Mesenteric fat pad (tissue), 1 donor: ENCODE measurements around the gene CCNL1. TPM values are rescaled to one million over a fixed set of nuclear protein-coding genes. Genes with fewer than 3 reads are reported as not detected.

Experiments
- DNase-seq: peaks from one replicate; pipeline ENCODE4 v3.0.0-alpha.2; 2020; ENCODE audit warnings: low spot score
- total RNA-seq: library from RNA; stranded (reverse); fragmentation: NEBNext Ultra II Directional; extraction: Animal tissue kit (Norgen Biotek cat#: 25700); gene quantifications from one replicate; pipeline ENCODE4 v1.2.1, GENCODE V29; 2021
- donor health status: DM: yes; HTN: yes; CAD: no.

The CCNL1 gene
- total RNA-seq, 1 donor from 2014 or later: 315 TPM

GRCh38 chr3:157126365-157126764 lies 33.6 kb downstream of the CCNL1 start:
- no peak for DNase-seq

DNA sequence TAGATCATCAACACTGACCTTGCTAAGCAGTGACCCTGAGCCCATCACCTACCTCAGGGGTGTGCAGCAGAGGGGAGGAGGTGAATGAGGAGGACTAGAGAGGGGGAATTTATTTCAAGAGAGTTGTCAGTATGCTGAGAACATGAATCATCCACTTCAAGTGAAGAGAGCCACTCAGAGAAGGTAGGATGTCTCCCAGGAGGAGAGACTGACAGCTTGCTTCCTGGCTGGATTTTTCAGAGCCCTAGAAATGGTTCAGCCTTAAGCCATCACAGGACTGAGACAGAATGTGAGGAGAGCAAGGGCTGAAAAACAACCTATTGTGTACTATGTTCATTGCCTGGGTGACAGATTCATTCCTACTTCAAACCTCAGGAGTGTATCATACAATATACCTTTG lies 34.8 kb downstream of the CCNL1 start:
- DNase-seq: no peak

- DNase-seq: no peak
Observed at GRCh38 chr3:157123621-157124020, 36.3 kb downstream of the CCNL1 start.

- no peak for DNase-seq
Observed at GRCh38 chr3:157122832-157123427, 37.0 kb downstream of the CCNL1 start.

DNA sequence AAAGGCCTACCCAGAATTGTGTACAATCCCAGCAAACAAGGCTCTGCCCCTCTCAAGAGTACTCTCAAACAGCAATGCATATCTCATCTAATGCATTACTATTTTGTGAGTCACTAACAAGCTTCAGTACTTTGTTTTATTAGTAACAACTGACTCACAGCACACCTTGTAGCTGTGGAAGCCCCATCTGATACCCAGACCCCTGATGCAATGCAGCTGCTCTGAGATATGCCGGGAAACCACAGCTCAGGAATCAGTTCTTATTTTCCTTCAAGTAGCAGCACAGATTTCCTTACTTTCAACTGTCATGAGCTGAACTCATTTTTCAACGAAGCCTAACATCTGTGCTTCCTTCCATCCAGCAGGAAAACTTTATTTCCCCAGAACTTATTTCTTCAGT lies 37.8 kb downstream of the CCNL1 start:
- no peak for DNase-seq

- no peak for DNase-seq
Observed at GRCh38 chr3:157121522-157121921, 38.4 kb downstream of the CCNL1 start.

DNA sequence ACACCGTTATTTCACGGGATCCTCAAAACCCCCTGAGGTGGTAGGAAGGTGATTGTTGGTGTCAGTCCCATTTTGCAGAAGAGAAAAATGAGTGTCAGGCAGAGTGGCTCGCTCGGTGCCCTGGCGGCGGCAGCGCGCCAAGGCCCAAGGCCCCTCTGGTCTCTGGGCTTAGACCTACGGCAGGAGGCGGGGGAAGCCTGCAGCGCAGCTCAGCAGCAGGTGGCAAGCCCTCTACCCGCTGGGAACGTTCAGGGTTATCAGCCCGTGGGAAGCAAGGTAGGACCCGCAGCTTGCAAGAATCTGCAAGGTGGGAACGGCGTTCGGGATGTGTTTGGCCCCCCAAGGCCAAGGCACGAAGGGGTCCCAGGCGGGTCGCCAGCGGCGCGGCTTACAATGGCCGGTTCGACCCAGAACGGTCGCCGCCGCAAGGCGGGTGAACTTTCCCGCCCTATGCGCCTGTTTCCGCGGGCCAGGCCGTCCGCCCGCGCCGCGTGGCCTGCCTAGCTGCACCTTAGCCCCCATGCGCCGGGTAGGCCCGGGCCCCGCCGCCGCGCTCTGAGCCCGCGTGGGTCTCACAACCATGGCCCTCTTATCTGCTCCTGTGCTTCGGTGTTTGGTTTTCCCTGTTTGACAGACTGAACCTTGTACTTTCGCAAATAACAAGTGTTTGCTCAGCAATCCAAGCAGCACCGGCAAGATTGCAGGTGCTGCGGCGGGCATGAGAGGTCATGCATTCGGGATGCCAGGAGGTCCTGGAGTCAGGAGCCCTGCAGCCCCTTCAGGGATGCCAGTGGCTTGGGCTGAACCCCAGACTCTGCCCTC lies 39.7 kb downstream of the CCNL1 start:
- no peak for DNase-seq

- DNase-seq: no peak
Observed at GRCh38 chr3:157119369-157119951, 40.5 kb downstream of the CCNL1 start.

GRCh38 chr3:157117875-157118654 lies 41.9 kb downstream of the CCNL1 start:
- DNase-seq: no peak

GRCh38 chr3:157117206-157117605 lies 42.7 kb downstream of the CCNL1 start:
- DNase-seq: no peak

DNA sequence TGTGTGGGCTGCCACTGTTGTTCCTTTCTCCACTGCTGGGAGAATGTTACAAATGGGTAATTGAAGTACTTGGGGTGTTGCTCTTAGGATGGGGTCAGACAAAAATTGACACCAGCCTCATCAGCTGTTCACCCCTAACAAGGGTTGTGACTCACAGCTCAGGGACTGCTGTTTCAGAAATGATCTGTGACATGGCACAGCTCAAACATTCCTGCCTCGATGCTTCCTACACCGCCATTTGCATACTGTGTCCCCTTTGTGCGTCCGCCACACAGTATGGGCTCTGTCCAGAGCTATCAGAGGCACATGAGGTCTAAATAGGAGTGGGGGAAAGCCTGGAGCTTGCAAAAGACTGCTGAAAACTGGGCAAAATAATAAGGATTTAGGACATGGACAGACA lies 43.9 kb downstream of the CCNL1 start:
- DNase-seq: no peak

- no peak for DNase-seq
Observed at GRCh38 chr3:157115069-157116006, 44.6 kb downstream of the CCNL1 start.

DNA sequence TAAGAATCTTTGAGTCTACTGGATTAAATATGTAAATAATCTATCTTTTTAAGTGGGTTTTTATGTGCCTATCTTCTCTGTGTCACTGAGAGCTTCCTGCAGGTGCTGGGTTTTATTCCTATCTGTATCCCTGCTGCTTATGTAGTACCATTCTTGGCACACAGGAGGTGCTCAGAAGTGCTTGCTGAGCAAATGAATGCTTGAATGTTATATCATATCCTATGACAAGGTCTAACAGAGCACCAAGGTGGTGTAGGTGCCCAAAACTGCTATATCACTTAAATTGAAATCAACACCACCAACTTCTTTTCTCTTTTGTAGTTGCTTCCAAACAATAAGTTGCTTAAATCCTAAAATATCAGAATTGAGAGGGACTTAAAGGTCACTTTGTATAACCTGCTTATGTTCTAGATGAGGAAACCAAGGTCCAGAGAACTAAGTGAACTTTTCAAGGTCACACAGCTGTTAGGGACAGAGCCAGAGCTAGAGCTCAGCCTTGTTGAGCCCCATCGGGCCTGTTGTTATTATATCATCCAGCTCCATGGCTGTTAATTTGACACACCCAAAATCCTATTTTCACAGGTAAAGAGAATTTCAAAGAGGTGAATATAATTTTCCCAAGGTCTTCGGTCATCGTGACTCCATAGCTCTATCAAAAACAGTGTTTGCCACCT lies 46.0 kb downstream of the CCNL1 start:
- no peak for DNase-seq

- DNase-seq: no peak
Observed at GRCh38 chr3:157112536-157112935, 47.4 kb downstream of the CCNL1 start.

- no peak for DNase-seq
Observed at GRCh38 chr3:157111518-157111917, 48.4 kb downstream of the CCNL1 start.

- no peak for DNase-seq
Observed at GRCh38 chr3:157110761-157111278, 49.1 kb downstream of the CCNL1 start.

GRCh38 chr3:157109267-157110141 lies 50.4 kb downstream of the CCNL1 start:
- DNase-seq: no peak

DNA sequence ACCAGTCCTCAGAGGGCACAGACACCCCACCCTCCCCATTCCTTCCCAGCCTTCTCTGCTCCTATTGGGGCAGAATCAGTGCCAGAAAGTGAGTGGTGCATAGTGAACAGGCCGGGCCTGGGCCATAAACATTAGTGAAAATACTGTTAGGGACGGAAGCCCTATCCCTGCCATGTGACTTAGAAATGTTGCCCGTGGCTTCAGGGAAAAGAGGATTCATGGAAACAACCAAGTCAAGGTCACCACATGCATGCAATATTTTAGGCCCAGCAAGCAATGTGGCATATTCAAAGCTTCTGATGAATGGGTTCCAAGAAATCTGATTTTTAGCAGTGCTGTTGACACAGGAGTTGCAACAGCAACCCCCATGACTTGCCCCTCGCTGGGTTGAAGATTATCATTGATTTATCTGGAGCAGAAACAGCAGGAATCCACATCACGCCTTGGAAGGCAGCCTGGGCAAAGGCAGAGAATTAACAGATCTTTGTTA lies 52.3 kb downstream of the CCNL1 start:
- no peak for DNase-seq

- no peak for DNase-seq
Observed at GRCh38 chr3:157107037-157107436, 52.9 kb downstream of the CCNL1 start.
